Measurements from ENCODE around the gene BARX1.

Gene BARX1

DNA sequence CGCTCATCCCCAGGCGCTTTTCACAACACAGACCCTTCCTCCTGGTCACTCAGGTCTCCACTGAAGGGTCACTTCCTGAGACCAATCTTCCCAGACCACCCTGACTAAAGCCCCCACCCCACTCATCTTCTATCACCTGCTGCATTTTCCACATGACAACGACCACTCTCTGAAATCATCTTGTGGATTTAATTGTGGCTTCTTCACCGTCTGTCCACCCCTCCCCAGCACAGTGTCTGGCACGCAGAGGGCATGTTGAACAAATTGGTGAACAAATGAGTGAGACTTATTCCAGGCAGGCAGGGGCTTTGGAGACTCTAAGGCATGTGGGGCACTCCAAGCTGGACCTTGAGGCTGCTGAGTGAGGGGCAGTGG lies 8.8 kb downstream of the BARX1 start:
- Histone ChIP-seq H2AFZ (ENCODE audit: low read length) (no peak overlapping the region), H3K9me2 (replicated peaks; ENCODE audit: insufficient read depth, low read length) (no peaks in the 10 kb centered on the region), H3K9ac (ENCODE audit: low read length) (no peak overlapping the region), H3K27me3 (replicated peaks; ENCODE audit: insufficient read depth, low read length) (peaks cover 77% of the 10 kb centered on the region), H3K4me3 (ENCODE audit: low read length) (no peak overlapping the region), H3K79me2 (ENCODE audit: low read length) (no peaks in the 10 kb centered on the region), H3K36me3 (replicated peaks; ENCODE audit: insufficient read depth, low read length) (no peaks in the 10 kb centered on the region), H3F3A (ENCODE audit: insufficient read depth, low read length) (no peaks in the 10 kb centered on the region), H3K9me3 (replicated peaks; ENCODE audit: insufficient read depth, low read length) (no peaks in the 10 kb centered on the region), H3K4me1 (ENCODE audit: low read length) (peaks cover 5% of the 10 kb centered on the region; the same call in 1 of the 2 replicates), H3K4me2 (ENCODE audit: low read depth, low read length) (no peak overlapping the region), H3K27ac (ENCODE audit: low read length) (no peak overlapping the region), H4K20me1 (ENCODE audit: insufficient read depth, low read length) (no peaks in the 10 kb centered on the region)
- no peak for TF ChIP-seq EZH2phosphoT487 (IDR thresholded peaks at IDR 0.05; ENCODE audit: low read length)
- no peak for DNase-seq

DNA sequence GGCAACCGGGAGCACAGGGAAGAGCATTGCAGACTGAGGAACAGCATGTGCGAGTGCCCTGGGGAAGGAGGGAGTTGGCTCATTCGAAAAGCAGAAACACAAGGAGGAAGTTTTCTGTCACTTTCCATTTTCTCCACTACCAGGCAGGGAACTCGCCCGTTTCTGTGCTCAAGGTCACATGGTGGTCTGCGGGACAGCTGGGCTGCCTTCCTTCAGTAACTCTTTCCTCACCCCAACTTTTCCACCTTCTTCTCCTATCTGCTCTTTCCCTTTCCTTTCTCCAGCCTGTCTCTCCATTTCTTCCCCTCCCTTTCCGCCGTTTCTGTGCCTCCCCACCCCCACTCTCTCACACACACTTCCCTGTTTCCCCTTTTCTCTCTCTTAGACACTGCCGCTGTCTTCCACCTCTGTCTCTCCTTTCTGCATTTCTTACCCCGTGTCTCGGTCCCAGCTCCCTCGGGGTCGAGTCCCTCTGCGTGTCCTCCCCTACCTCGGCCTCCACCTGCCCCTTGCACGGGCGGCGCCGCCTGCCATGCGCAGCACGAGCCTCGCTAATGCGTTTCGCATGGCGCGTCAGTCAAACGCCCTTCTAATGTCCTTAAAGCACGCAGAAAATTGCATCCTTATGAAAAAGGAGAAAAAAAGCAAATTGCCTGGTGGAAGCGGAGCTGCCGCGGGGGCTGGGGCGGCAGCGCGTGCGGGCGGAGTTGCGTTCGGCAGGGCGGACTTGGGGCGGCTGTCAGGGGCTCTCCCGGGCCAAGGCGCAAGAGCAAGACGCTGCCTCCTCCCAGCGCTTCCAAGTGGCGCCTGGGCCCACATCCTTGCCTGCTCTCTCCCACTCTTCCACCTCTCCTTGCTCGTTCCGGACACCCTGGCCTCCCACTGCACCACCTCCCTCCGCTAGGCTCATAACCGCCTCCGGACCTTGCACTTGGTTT lies 9.5 kb downstream of the BARX1 start:
- H3K79me2 ChIP-seq (ENCODE audit: low read length), result no peaks in the 10 kb centered on the region
- no peaks in the 10 kb centered on the region for H3K9me2 ChIP-seq (replicated peaks; ENCODE audit: insufficient read depth, low read length)
- H3K27me3 ChIP-seq (replicated peaks; ENCODE audit: insufficient read depth, low read length), result peaks cover 70% of the 10 kb centered on the region
- H3K4me1 ChIP-seq (ENCODE audit: low read length), result peaks cover 3% of the 10 kb centered on the region; the same call in 1 of the 2 replicates
- H3K9me3 ChIP-seq (replicated peaks; ENCODE audit: insufficient read depth, low read length), result no peaks in the 10 kb centered on the region
- H3K36me3 ChIP-seq (replicated peaks; ENCODE audit: insufficient read depth, low read length), result no peaks in the 10 kb centered on the region
- H4K20me1 ChIP-seq (ENCODE audit: insufficient read depth, low read length), result no peaks in the 10 kb centered on the region
- H3F3A ChIP-seq (ENCODE audit: insufficient read depth, low read length), result no peaks in the 10 kb centered on the region
- H2AFZ ChIP-seq (ENCODE audit: low read length), result no peak overlapping the region
- H3K27ac ChIP-seq (ENCODE audit: low read length), result no peak overlapping the region
- no peak overlapping the region; the same call in 1 of the 2 replicates for H3K4me2 ChIP-seq (ENCODE audit: low read depth, low read length)
- no peak overlapping the region for H3K4me3 ChIP-seq (ENCODE audit: low read length)
- no peak for TF ChIP-seq EZH2 (optimal IDR thresholded peaks at IDR 0.05; ENCODE audit: low read depth, low read length)
- TF ChIP-seq EZH2phosphoT487 (IDR thresholded peaks at IDR 0.05; ENCODE audit: low read length), result no peak
- TF ChIP-seq, protein P1, sequence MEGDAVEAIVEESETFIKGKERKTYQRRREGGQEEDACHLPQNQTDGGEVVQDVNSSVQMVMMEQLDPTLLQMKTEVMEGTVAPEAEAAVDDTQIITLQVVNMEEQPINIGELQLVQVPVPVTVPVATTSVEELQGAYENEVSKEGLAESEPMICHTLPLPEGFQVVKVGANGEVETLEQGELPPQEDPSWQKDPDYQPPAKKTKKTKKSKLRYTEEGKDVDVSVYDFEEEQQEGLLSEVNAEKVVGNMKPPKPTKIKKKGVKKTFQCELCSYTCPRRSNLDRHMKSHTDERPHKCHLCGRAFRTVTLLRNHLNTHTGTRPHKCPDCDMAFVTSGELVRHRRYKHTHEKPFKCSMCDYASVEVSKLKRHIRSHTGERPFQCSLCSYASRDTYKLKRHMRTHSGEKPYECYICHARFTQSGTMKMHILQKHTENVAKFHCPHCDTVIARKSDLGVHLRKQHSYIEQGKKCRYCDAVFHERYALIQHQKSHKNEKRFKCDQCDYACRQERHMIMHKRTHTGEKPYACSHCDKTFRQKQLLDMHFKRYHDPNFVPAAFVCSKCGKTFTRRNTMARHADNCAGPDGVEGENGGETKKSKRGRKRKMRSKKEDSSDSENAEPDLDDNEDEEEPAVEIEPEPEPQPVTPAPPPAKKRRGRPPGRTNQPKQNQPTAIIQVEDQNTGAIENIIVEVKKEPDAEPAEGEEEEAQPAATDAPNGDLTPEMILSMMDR (IDR thresholded peaks at IDR 0.05; ENCODE audit: low read length), result no peak
- H3K9ac ChIP-seq (ENCODE audit: low read length), result no peak overlapping the region
- DNase-seq, result no peak

DNA sequence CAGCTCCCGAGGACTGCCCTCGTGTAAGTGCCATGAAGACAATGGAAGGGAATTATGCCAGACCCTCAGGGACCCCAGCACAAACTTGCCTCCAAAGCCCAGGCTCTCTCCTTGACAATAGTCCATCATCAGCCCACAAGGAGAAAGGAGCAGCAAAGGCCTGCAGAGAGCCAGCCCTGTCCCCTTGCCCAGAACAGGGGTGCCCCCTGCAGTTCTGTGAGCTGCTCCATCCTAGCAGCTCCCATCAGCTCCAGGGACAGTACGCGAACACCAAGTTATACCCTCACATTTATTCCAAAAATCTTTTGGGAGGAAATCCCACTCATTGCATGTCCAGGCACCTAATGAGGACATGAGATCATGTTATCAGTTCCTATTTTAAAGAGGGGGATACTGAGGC lies 11.1 kb downstream of the BARX1 start:
- Histone ChIP-seq H3K79me2 (ENCODE audit: low read length) (no peaks in the 10 kb centered on the region), H4K20me1 (ENCODE audit: insufficient read depth, low read length) (no peaks in the 10 kb centered on the region), H3K36me3 (replicated peaks; ENCODE audit: insufficient read depth, low read length) (no peaks in the 10 kb centered on the region), H3K4me3 (ENCODE audit: low read length) (no peak overlapping the region), H2AFZ (ENCODE audit: low read length) (no peak overlapping the region), H3F3A (ENCODE audit: insufficient read depth, low read length) (no peaks in the 10 kb centered on the region), H3K4me1 (ENCODE audit: low read length) (no peaks in the 10 kb centered on the region), H3K27me3 (replicated peaks; ENCODE audit: insufficient read depth, low read length) (peaks cover 56% of the 10 kb centered on the region), H3K9me3 (replicated peaks; ENCODE audit: insufficient read depth, low read length) (no peaks in the 10 kb centered on the region), H3K9me2 (replicated peaks; ENCODE audit: insufficient read depth, low read length) (no peaks in the 10 kb centered on the region), H3K27ac (ENCODE audit: low read length) (no peak overlapping the region), H3K4me2 (ENCODE audit: low read depth, low read length) (no peak overlapping the region), H3K9ac (ENCODE audit: low read length) (no peak overlapping the region)
- no peak for TF ChIP-seq EZH2phosphoT487 (IDR thresholded peaks at IDR 0.05; ENCODE audit: low read length)
- TF ChIP-seq EZH2 (optimal IDR thresholded peaks at IDR 0.05; ENCODE audit: low read depth, low read length), result no peak
- TF ChIP-seq, protein P1 (IDR thresholded peaks at IDR 0.05; ENCODE audit: low read length), result no peak
- no peak for DNase-seq

DNA sequence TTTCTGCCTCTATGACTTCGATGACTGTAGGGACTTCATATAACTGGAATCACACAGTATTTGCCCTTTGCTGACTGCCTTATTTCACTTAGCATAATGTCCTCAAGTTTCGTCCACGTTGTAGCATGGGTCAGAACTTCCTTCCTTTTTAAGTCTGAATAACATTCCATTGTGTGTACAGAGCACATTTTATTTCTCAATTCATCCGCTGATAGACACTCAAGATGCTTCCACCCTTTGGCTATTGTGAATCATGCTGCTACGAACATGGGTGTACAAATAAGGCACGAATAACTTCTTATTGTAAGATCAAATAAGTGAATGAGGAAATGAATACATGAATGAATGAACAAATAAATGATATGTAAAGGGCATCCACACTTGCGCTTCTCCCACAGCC lies 13.0 kb downstream of the BARX1 start:
- no peaks in the 10 kb centered on the region for H3K79me2 ChIP-seq (ENCODE audit: low read length)
- H3K27ac ChIP-seq (ENCODE audit: low read length), result no peak overlapping the region
- no peaks in the 10 kb centered on the region for H3K36me3 ChIP-seq (replicated peaks; ENCODE audit: insufficient read depth, low read length)
- no peak overlapping the region for H3K9ac ChIP-seq (ENCODE audit: low read length)
- H3K9me2 ChIP-seq (replicated peaks; ENCODE audit: insufficient read depth, low read length), result no peaks in the 10 kb centered on the region
- H4K20me1 ChIP-seq (ENCODE audit: insufficient read depth, low read length), result no peaks in the 10 kb centered on the region
- no peak overlapping the region for H2AFZ ChIP-seq (ENCODE audit: low read length)
- H3F3A ChIP-seq (ENCODE audit: insufficient read depth, low read length), result no peaks in the 10 kb centered on the region
- H3K4me3 ChIP-seq (ENCODE audit: low read length), result no peak overlapping the region
- DNase-seq, result no peak
- H3K4me2 ChIP-seq (ENCODE audit: low read depth, low read length), result no peak overlapping the region
- H3K9me3 ChIP-seq (replicated peaks; ENCODE audit: insufficient read depth, low read length), result no peaks in the 10 kb centered on the region
- peaks cover 45% of the 10 kb centered on the region for H3K27me3 ChIP-seq (replicated peaks; ENCODE audit: insufficient read depth, low read length)
- no peaks in the 10 kb centered on the region for H3K4me1 ChIP-seq (ENCODE audit: low read length)
- TF ChIP-seq, protein P1 (IDR thresholded peaks at IDR 0.05; ENCODE audit: low read length), result no peak
- TF ChIP-seq EZH2 (optimal IDR thresholded peaks at IDR 0.05; ENCODE audit: low read depth, low read length) (no peak), EZH2phosphoT487 (IDR thresholded peaks at IDR 0.05; ENCODE audit: low read length) (no peak)
